ENCODE results near the gene GPR39. TPM values are rescaled to one million over a fixed set of nuclear protein-coding genes. Genes with fewer than 3 reads are reported as not detected.

Gene GPR39
- total RNA-seq, 1 experiment from 2014 or later: 20.9 TPM

GRCh38 chr2:132478461-132479105, 62.0 kb downstream of the GPR39 start:
- intact Hi-C loops (cut with micrococcal nuclease; ENCODE audit: unreplicated experiment): no loop called here
- peaks cover 57% of the 10 kb centered on the region for H3K79me2 ChIP-seq (ENCODE audit: low read depth)
- no peaks in the 10 kb centered on the region for H3K9me2 ChIP-seq (ENCODE audit: insufficient read depth)
- no TSS peak for BruUV-seq (replicated peaks)
- no peaks in the 10 kb centered on the region for H3F3A ChIP-seq (ENCODE audit: insufficient read depth, low read depth)
- H2AFZ ChIP-seq: no peak overlapping the region
- no peaks in the 10 kb centered on the region for H3K27me3 ChIP-seq (ENCODE audit: insufficient read depth, low read depth)
- H4K20me1 ChIP-seq (ENCODE audit: insufficient read depth): no peaks in the 10 kb centered on the region
- H3K36me3 ChIP-seq (ENCODE audit: low read depth): peaks cover 16% of the 10 kb centered on the region
- TF ChIP-seq, protein P1, sequence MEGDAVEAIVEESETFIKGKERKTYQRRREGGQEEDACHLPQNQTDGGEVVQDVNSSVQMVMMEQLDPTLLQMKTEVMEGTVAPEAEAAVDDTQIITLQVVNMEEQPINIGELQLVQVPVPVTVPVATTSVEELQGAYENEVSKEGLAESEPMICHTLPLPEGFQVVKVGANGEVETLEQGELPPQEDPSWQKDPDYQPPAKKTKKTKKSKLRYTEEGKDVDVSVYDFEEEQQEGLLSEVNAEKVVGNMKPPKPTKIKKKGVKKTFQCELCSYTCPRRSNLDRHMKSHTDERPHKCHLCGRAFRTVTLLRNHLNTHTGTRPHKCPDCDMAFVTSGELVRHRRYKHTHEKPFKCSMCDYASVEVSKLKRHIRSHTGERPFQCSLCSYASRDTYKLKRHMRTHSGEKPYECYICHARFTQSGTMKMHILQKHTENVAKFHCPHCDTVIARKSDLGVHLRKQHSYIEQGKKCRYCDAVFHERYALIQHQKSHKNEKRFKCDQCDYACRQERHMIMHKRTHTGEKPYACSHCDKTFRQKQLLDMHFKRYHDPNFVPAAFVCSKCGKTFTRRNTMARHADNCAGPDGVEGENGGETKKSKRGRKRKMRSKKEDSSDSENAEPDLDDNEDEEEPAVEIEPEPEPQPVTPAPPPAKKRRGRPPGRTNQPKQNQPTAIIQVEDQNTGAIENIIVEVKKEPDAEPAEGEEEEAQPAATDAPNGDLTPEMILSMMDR (conservative IDR thresholded peaks at IDR 0.05): no peak
- TF ChIP-seq EZH2 (IDR thresholded peaks at IDR 0.05; ENCODE audit: low read depth): no peak
- no peaks in the 10 kb centered on the region for H3K4me1 ChIP-seq (replicated peaks; ENCODE audit: insufficient read depth)
- ChIA-PET CTCF (no interaction called here), POLR2A (ENCODE audit: unreplicated experiment) (no interaction called here)
- H3K27ac ChIP-seq: no peak overlapping the region
- H3K4me3 ChIP-seq: no peak overlapping the region
- no peak overlapping the region for H3K4me2 ChIP-seq
- no peak for DNase-seq
- 0 out of 2 replicates have a peak, but pooled peaks cover 11% of the 10 kb centered on the region for H3K9me3 ChIP-seq (ENCODE audit: insufficient read depth, low read depth)

DNA sequence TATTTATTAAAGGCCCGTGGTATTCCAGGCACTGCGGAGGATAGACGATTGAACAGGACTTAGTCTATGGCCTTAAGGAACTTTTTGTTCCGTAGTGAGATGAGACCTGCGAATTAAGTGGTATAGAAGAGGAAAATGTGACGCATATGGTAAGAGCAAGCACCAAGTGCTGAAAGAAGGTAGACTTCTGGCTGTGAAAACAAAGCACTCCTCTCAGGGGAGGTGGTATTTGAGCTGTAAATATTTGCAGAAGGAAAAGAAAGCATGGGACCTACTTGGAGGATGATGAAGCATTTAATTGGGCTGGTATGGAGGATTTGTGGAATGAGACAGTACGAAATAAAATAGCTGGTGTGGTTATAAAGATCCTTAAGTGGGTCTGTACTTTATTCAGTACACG, 62.5 kb downstream of the GPR39 start:
- Histone ChIP-seq H3K4me2 (no peak overlapping the region), H3F3A (ENCODE audit: insufficient read depth, low read depth) (no peaks in the 10 kb centered on the region), H2AFZ (no peak overlapping the region), H3K79me2 (ENCODE audit: low read depth) (peaks cover 62% of the 10 kb centered on the region), H3K4me3 (no peak overlapping the region), H4K20me1 (ENCODE audit: insufficient read depth) (no peaks in the 10 kb centered on the region), H3K9me2 (ENCODE audit: insufficient read depth) (no peaks in the 10 kb centered on the region), H3K27me3 (ENCODE audit: insufficient read depth, low read depth) (no peaks in the 10 kb centered on the region), H3K27ac (no peak overlapping the region), H3K36me3 (ENCODE audit: low read depth) (peaks cover 17% of the 10 kb centered on the region; the same call in 1 of the 2 replicates), H3K9me3 (ENCODE audit: insufficient read depth, low read depth) (0 out of 2 replicates have a peak, but pooled peaks cover 8% of the 10 kb centered on the region), H3K4me1 (replicated peaks; ENCODE audit: insufficient read depth) (no peaks in the 10 kb centered on the region)
- no peak for DNase-seq
- ChIA-PET CTCF (no interaction called here), POLR2A (ENCODE audit: unreplicated experiment) (no interaction called here)
- intact Hi-C loops (cut with micrococcal nuclease; ENCODE audit: unreplicated experiment): no loop called here
- TF ChIP-seq EZH2 (IDR thresholded peaks at IDR 0.05; ENCODE audit: low read depth): no peak
- TF ChIP-seq, protein P1 (conservative IDR thresholded peaks at IDR 0.05): no peak
- no TSS peak for BruUV-seq (replicated peaks)

DNA sequence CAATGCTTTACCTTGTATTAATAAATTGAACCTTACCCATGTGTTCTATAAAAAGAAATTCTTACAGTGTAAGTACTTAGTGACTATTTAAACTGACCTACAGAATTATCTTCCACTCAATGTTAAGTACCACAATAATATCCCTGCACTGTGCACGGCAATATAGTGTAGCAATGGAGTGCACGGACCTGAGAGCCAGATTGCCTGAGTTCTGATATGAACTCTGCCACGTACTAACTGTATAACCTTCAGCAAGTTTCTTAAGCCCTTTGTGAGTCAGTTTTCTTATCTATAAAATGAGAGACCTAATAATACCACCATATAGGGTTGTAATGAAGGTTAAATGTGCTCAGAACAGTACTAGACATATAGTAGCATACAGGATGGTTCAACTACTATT, 66.2 kb downstream of the GPR39 start:
- H3K27ac ChIP-seq: no peak overlapping the region
- no peak overlapping the region for H3K4me2 ChIP-seq
- H3K36me3 ChIP-seq (ENCODE audit: low read depth): peaks cover 19% of the 10 kb centered on the region; the same call in 1 of the 2 replicates
- intact Hi-C loops (cut with micrococcal nuclease; ENCODE audit: unreplicated experiment): no loop called here
- no peak for TF ChIP-seq EZH2 (IDR thresholded peaks at IDR 0.05; ENCODE audit: low read depth)
- TF ChIP-seq, protein P1 (conservative IDR thresholded peaks at IDR 0.05): no peak
- no peak overlapping the region for H2AFZ ChIP-seq
- BruUV-seq (replicated peaks): no TSS peak
- 0 out of 2 replicates have a peak, but pooled peaks cover 8% of the 10 kb centered on the region for H3K9me3 ChIP-seq (ENCODE audit: insufficient read depth, low read depth)
- ChIA-PET CTCF (no interaction called here), POLR2A (ENCODE audit: unreplicated experiment) (no interaction called here)
- H3K4me3 ChIP-seq: no peak overlapping the region
- H3K79me2 ChIP-seq (ENCODE audit: low read depth): peaks cover 79% of the 10 kb centered on the region
- no peaks in the 10 kb centered on the region for H3K27me3 ChIP-seq (ENCODE audit: insufficient read depth, low read depth)
- H4K20me1 ChIP-seq (ENCODE audit: insufficient read depth): no peaks in the 10 kb centered on the region; the same call in 1 of the 2 replicates
- peaks cover 4% of the 10 kb centered on the region; the same call in 1 of the 2 replicates for H3F3A ChIP-seq (ENCODE audit: insufficient read depth, low read depth)
- H3K4me1 ChIP-seq (replicated peaks; ENCODE audit: insufficient read depth): no peaks in the 10 kb centered on the region
- no peak for DNase-seq
- 0 out of 2 replicates have a peak, but pooled peaks cover 5% of the 10 kb centered on the region for H3K9me2 ChIP-seq (ENCODE audit: insufficient read depth)
